Esophagus muscularis mucosa (tissue), 2 donors: ENCODE results near the gene ANKS1B.

Experiments
- EP300 ChIP-seq: sonication (generic); formaldehyde crosslinking; IDR thresholded peaks from one replicate; pipeline ENCODE4 v1.6.1; 2017; ENCODE audit warnings: antibody characterized with exemption
- POLR2A ChIP-seq: fragments of 450-650 bp; IDR thresholded peaks from one replicate; pipeline ENCODE4 v1.6.1; 2017; ENCODE audit warnings: antibody characterized with exemption, moderate library complexity, mild to moderate bottlenecking, low read depth

GRCh38 chr12:99267038-99267437 is 717.7 kb downstream of the ANKS1B start:
- no peak for TF ChIP-seq POLR2A
- TF ChIP-seq EP300: no peak
